GM15510 (cell line): ENCODE results near the gene RAB3GAP2.

ENCODE experiments used
- POLR2A ChIP-seq: IDR thresholded peaks from 3 replicates; pipeline ENCODE4 v1.6.1; 2011; ENCODE audit warnings: borderline replicate concordance; ENCODE audit not compliant: insufficient read length; ENCODE audit errors: extremely low read depth

The RAB3GAP2 gene

GRCh38 chr1:220164517-220164916, 107.7 kb downstream of the RAB3GAP2 start:
- TF ChIP-seq POLR2A: no peak

GRCh38 chr1:220164116-220164515, 108.1 kb downstream of the RAB3GAP2 start:
- TF ChIP-seq POLR2A: no peak

- no peak for TF ChIP-seq POLR2A
These were observed 112.2 kb downstream of the RAB3GAP2 start for GRCh38 chr1:220160027-220160426.

- no peak for TF ChIP-seq POLR2A
These were observed 113.2 kb downstream of the RAB3GAP2 start for GRCh38 chr1:220159041-220159440.

- no peak for TF ChIP-seq POLR2A
These were observed 114.5 kb downstream of the RAB3GAP2 start for GRCh38 chr1:220157738-220158137.

- no peak for TF ChIP-seq POLR2A
These were observed 115.6 kb downstream of the RAB3GAP2 start for GRCh38 chr1:220156620-220157146.

- no peak for TF ChIP-seq POLR2A
These were observed 119.1 kb downstream of the RAB3GAP2 start for GRCh38 chr1:220153147-220153546.

GRCh38 chr1:220151454-220151853, 120.8 kb downstream of the RAB3GAP2 start:
- TF ChIP-seq POLR2A: no peak

GRCh38 chr1:220149742-220150141, 122.5 kb downstream of the RAB3GAP2 start:
- no peak for TF ChIP-seq POLR2A

- TF ChIP-seq POLR2A: no peak
These were observed 128.2 kb downstream of the RAB3GAP2 start for GRCh38 chr1:220144051-220144450.

- no peak for TF ChIP-seq POLR2A
These were observed 132.3 kb downstream of the RAB3GAP2 start for GRCh38 chr1:220139966-220140365.

GRCh38 chr1:220137019-220137786, 135.1 kb downstream of the RAB3GAP2 start:
- TF ChIP-seq POLR2A: no peak

- no peak for TF ChIP-seq POLR2A
These were observed 136.5 kb downstream of the RAB3GAP2 start for GRCh38 chr1:220135755-220136154.

GRCh38 chr1:220129479-220130210, 142.6 kb downstream of the RAB3GAP2 start:
- no peak for TF ChIP-seq POLR2A

GRCh38 chr1:220127076-220127475, 145.2 kb downstream of the RAB3GAP2 start:
- TF ChIP-seq POLR2A: no peak

- no peak for TF ChIP-seq POLR2A
These were observed 147.7 kb downstream of the RAB3GAP2 start for GRCh38 chr1:220124542-220124941.
